ENCODE measurements around the gene TNK1.

Gene TNK1

GRCh38 chr17:7389924-7390910 is 9.3 kb downstream of the TNK1 start:
- Histone ChIP-seq H3K27ac (ENCODE audit: insufficient read depth in 1 of 2, low read depth in 1 of 2, low read length in 2 of 2, poor library complexity in 1 of 2, severe bottlenecking in 2 of 2) (no peak overlapping the region), H3K27me3 (replicated peaks in 2 of 5; ENCODE audit: control insufficient read depth in 4 of 5, insufficient read depth in 5 of 5, low read length in 4 of 5) (no peaks in the 10 kb centered on the region), H3K36me3 (ENCODE audit: control insufficient read depth in 4 of 4, insufficient read depth in 4 of 4, low read length in 3 of 4) (peaks cover 0 to 20% (median 7%) of the 10 kb centered on the region in 4 experiments), H3K9me3 (ENCODE audit: control extremely low read depth in 1 of 5, control insufficient read depth in 4 of 5, insufficient read depth in 2 of 5, low read depth in 1 of 5, low read length in 4 of 5) (no peaks in the 10 kb centered on the region), H3K4me3 (ENCODE audit: control insufficient read depth in 1 of 7, extremely low read depth in 1 of 7, insufficient read depth in 4 of 7, low read depth in 2 of 7, low read length in 6 of 7) (no peak overlapping the region), H3K4me1 (ENCODE audit: control extremely low read depth in 1 of 4, control insufficient read depth in 4 of 4, insufficient read depth in 4 of 4, low read length in 3 of 4) (peaks cover 0 to 19% (median 15%) of the 10 kb centered on the region in 4 experiments)
- ChIA-PET POLR2A (no interaction called here), CTCF (no interaction called here)
- no peak for DNase-seq
- WGBS (ENCODE audit: insufficient coverage): 94% methylated on average over 9 of the region's 19 CpGs

- Histone ChIP-seq H3K27ac (ENCODE audit: insufficient read depth in 1 of 2, low read depth in 1 of 2, low read length in 2 of 2, poor library complexity in 1 of 2, severe bottlenecking in 2 of 2) (no peak overlapping the region), H3K4me1 (ENCODE audit: control extremely low read depth in 1 of 4, control insufficient read depth in 4 of 4, insufficient read depth in 4 of 4, low read length in 3 of 4) (peaks cover 0 to 19% (median 15%) of the 10 kb centered on the region in 4 experiments), H3K36me3 (ENCODE audit: control insufficient read depth in 4 of 4, insufficient read depth in 4 of 4, low read length in 3 of 4) (peaks cover 0 to 20% (median 7%) of the 10 kb centered on the region in 4 experiments), H3K4me3 (ENCODE audit: control insufficient read depth in 1 of 7, extremely low read depth in 1 of 7, insufficient read depth in 4 of 7, low read depth in 2 of 7, low read length in 6 of 7) (no peak overlapping the region), H3K9me3 (ENCODE audit: control extremely low read depth in 1 of 5, control insufficient read depth in 4 of 5, insufficient read depth in 2 of 5, low read depth in 1 of 5, low read length in 4 of 5) (no peaks in the 10 kb centered on the region), H3K27me3 (replicated peaks in 2 of 5; ENCODE audit: control insufficient read depth in 4 of 5, insufficient read depth in 5 of 5, low read length in 4 of 5) (no peaks in the 10 kb centered on the region)
- CTCF ChIA-PET: interaction anchor here (1.7 kb wide), 1 partner anchor 22 kb away, joined by 7 read pairs; no protein-coding TSS in a partner anchor
- no peak for DNase-seq
- WGBS (ENCODE audit: insufficient coverage): 44% methylated on average over 2 of the region's 2 CpGs
- POLR2A ChIA-PET: no interaction called here
These were observed 10.4 kb downstream of the TNK1 start for GRCh38 chr17:7391307-7391706.

GRCh38 chr17:7392696-7393612 is 12.1 kb downstream of the TNK1 start:
- peak overlapping the region in 4 of 7 experiments; percentile 72 to 87 (median 79) for H3K4me3 ChIP-seq (ENCODE audit: control insufficient read depth in 1 of 7, extremely low read depth in 1 of 7, insufficient read depth in 4 of 7, low read depth in 2 of 7, low read length in 6 of 7)
- peaks cover 0 to 20% (median 6%) of the 10 kb centered on the region in 4 experiments for H3K36me3 ChIP-seq (ENCODE audit: control insufficient read depth in 4 of 4, insufficient read depth in 4 of 4, low read length in 3 of 4)
- ChIA-PET CTCF (interaction anchor here (0.5 to 1.9 kb wide), 9 partner anchors 10 to 161 kb away, joined by 3 to 8 read pairs (median 3); partner anchors contain the start of genes TMEM256, TMEM95 and TNK1), POLR2A (interaction anchor here (0.5 to 1.2 kb wide), 2 partner anchors 92 to 112 kb away, joined by 3 to 4 read pairs; partner anchors contain the start of gene POLR2A)
- H3K4me1 ChIP-seq (ENCODE audit: control extremely low read depth in 1 of 4, control insufficient read depth in 4 of 4, insufficient read depth in 4 of 4, low read length in 3 of 4): peaks cover 0 to 19% (median 15%) of the 10 kb centered on the region in 4 experiments
- DNase-seq: no peak
- no peaks in the 10 kb centered on the region for H3K9me3 ChIP-seq (ENCODE audit: control extremely low read depth in 1 of 5, control insufficient read depth in 4 of 5, insufficient read depth in 2 of 5, low read depth in 1 of 5, low read length in 4 of 5)
- H3K27me3 ChIP-seq (replicated peaks in 2 of 5; ENCODE audit: control insufficient read depth in 4 of 5, insufficient read depth in 5 of 5, low read length in 4 of 5): no peaks in the 10 kb centered on the region
- WGBS (ENCODE audit: insufficient coverage): 92% methylated on average over 31 of the region's 42 CpGs
- H3K27ac ChIP-seq (ENCODE audit: insufficient read depth in 1 of 2, low read depth in 1 of 2, low read length in 2 of 2, poor library complexity in 1 of 2, severe bottlenecking in 2 of 2): no peak overlapping the region

GRCh38 chr17:7393613-7394451 is 12.9 kb downstream of the TNK1 start:
- Histone ChIP-seq H3K4me1 (ENCODE audit: control extremely low read depth in 1 of 4, control insufficient read depth in 4 of 4, insufficient read depth in 4 of 4, low read length in 3 of 4) (peaks cover 0 to 19% (median 15%) of the 10 kb centered on the region in 4 experiments), H3K27me3 (replicated peaks in 2 of 5; ENCODE audit: control insufficient read depth in 4 of 5, insufficient read depth in 5 of 5, low read length in 4 of 5) (no peaks in the 10 kb centered on the region), H3K36me3 (ENCODE audit: control insufficient read depth in 4 of 4, insufficient read depth in 4 of 4, low read length in 3 of 4) (peaks cover 0 to 16% (median 5%) of the 10 kb centered on the region in 4 experiments), H3K9me3 (ENCODE audit: control extremely low read depth in 1 of 5, control insufficient read depth in 4 of 5, insufficient read depth in 2 of 5, low read depth in 1 of 5, low read length in 4 of 5) (no peaks in the 10 kb centered on the region), H3K4me3 (ENCODE audit: control insufficient read depth in 1 of 7, extremely low read depth in 1 of 7, insufficient read depth in 4 of 7, low read depth in 2 of 7, low read length in 6 of 7) (peak overlapping the region; percentile 58 to 87 (median 72)), H3K27ac (ENCODE audit: insufficient read depth in 1 of 2, low read depth in 1 of 2, low read length in 2 of 2, poor library complexity in 1 of 2, severe bottlenecking in 2 of 2) (peak overlapping the region in 1 of 2 experiments; percentile 73)
- CTCF ChIA-PET: interaction anchor here (0.7 to 1.9 kb wide), 6 partner anchors 9 to 43 kb away, joined by 3 to 8 read pairs (median 4); partner anchors contain the start of genes TMEM256, TMEM95 and TNK1
- 5% methylated on average over 36 of the region's 48 CpGs for WGBS (ENCODE audit: insufficient coverage)
- DNase-seq: peak; percentile 23 to 70 (median 67)
- POLR2A ChIA-PET: interaction anchor here (0.6 to 1.2 kb wide), 2 partner anchors 17 to 91 kb away, joined by 4 read pairs; partner anchors contain the start of gene POLR2A

- no peaks in the 10 kb centered on the region for H3K9me3 ChIP-seq (ENCODE audit: control extremely low read depth in 1 of 5, control insufficient read depth in 4 of 5, insufficient read depth in 2 of 5, low read depth in 1 of 5, low read length in 4 of 5)
- CTCF ChIA-PET: interaction anchor here (1.0 to 1.9 kb wide), 5 partner anchors 9 to 42 kb away, joined by 3 to 8 read pairs (median 5); partner anchors contain the start of genes TMEM256, TMEM95 and TNK1
- peak within 1 kb of the TSS in 1 of 2 experiments; percentile 73 for H3K27ac ChIP-seq (ENCODE audit: insufficient read depth in 1 of 2, low read depth in 1 of 2, low read length in 2 of 2, poor library complexity in 1 of 2, severe bottlenecking in 2 of 2)
- WGBS (ENCODE audit: insufficient coverage): 0% methylated on average over 55 of the region's 71 CpGs
- H3K27me3 ChIP-seq (replicated peaks in 2 of 5; ENCODE audit: control insufficient read depth in 4 of 5, insufficient read depth in 5 of 5, low read length in 4 of 5): no peaks in the 10 kb centered on the region
- H3K36me3 ChIP-seq (ENCODE audit: control insufficient read depth in 4 of 4, insufficient read depth in 4 of 4, low read length in 3 of 4): peaks cover 0 to 10% (median 2%) of the 10 kb centered on the region in 4 experiments
- POLR2A ChIA-PET: interaction anchor here (0.6 to 1.2 kb wide), 2 partner anchors 17 to 90 kb away, joined by 4 read pairs; partner anchors contain the start of gene POLR2A
- peak; percentile 64 to 83 (median 78) for DNase-seq
- H3K4me3 ChIP-seq (ENCODE audit: control insufficient read depth in 1 of 7, extremely low read depth in 1 of 7, insufficient read depth in 4 of 7, low read depth in 2 of 7, low read length in 6 of 7): peak within 1 kb of the TSS; percentile 58 to 87 (median 72)
- peaks cover 0 to 19% (median 15%) of the 10 kb centered on the region in 4 experiments for H3K4me1 ChIP-seq (ENCODE audit: control extremely low read depth in 1 of 4, control insufficient read depth in 4 of 4, insufficient read depth in 4 of 4, low read length in 3 of 4)
These were observed 13.7 kb downstream of the TNK1 start, which contains the start of gene PLSCR3 for GRCh38 chr17:7394452-7395191. TSS of gene PLSCR3 (minus strand) at chr17:7394525. CDS start at chr17:7394110, 415 bp downstream.

All from common myeloid progenitor, CD34-positive (primary cell).